CD4-positive, alpha-beta T cell treated with Interleukin-10 for 1 hour (primary cell): ENCODE measurements around the gene MAP3K3.

Experiments
- DNase-seq: peaks from one replicate; pipeline ENCODE4 v3.0.0-alpha.2; 2020

Gene MAP3K3

DNA sequence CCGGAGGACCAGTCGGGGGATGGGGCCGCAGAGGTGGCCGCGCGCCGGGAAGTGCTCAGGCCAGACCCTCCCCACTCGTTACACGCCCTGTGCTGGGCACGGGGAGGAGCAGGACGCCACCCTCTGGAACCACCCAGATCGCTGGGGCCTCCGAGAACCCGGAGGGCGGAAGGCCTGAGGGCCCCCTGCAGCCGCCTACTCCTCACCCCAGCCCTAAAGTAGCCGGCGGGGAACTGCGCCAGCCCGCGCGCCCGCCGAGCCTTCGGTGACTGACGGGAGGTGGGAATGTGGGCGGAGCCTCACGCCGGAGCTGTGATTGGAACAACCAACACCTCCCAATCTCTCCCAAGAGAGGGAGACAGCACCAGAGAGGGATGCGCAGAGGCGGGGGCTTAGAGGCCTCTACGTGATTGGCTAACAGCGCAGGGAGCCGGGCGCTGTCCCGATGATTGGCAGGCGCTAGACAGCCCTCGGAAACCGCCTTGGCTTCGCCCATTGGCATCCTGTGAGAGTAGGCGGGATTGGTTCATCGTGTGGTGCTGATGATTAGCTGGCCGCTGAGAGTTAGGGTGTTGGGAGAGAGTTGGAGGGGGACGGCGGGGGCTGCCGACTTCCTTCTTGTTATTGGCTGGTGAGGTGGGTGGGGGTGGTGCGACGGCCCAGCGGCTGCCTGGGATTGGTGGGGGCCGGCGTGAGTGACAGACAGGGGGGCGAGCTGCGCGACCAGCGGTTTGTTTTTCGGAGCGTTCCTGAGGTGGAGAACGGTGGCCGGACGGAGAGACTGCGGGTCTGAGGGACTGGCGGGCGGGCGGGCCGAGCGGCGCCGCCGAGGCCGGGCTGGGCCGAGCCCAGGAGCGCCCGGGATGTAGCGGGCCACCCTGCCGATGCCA lies at the start of gene MAP3K3:
TSS of gene MAP3K3 (plus strand) at position 734 of the 890 bp plus-strand sequence. CDS start 343 bp downstream, outside the sequence.
- peak; percentile 99 for DNase-seq

DNA sequence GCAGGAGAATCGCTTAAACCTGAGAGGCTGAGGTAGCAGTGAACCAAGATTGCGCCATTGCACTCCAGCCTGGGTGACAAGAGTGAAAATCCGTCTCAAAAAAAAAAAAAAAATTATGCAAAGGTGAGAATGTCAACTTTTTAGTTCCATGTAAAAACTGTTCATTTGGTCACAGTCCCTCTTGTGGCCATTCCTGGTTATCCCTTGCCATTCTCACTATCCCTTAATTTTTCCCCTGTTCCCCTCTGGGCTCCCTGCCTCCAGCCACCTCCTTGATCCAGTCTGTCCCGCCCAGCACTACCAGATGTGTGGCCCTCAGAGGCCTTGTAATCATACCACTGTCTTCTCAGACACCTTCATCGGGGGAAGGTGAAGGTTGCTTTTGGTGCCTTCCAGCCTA lies 48.6 kb upstream of the MAP3K3 start:
- DNase-seq, result no peak

DNA sequence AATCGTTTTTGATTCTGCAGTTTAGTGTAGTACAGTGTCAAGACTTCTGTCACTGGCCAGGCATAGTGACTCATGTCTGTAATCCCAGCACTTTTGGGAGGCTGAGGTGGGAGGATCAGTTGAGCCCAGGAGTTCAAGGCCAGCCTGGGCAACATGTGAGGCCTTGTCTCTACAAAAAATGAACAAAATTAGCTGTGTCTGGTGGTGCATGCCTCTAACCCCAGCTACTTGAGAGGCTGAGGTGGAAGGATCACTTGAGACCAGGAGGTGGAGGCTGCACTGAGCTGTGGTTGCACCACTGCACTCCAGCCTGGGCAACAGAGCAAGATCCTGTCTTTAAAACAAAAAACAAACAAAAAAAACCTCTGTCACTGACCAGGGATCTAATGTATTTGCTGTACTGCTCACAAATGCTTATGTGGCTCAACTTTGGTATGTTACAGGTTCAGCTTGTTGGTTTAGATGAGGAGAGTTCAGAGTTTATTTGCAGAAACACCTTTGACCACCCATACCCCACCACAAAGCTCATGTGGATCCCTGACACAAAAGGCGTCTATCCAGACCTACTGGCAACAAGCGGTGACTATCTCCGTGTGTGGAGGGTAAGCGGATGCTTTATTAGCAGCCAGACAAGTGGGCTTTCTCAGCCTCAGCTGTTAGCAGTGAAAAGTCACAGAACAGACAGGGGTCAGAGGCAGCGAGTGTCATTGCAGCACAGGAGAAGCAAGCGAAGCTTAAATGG lies 44.0 kb upstream of the MAP3K3 start:
- no peak for DNase-seq

DNA sequence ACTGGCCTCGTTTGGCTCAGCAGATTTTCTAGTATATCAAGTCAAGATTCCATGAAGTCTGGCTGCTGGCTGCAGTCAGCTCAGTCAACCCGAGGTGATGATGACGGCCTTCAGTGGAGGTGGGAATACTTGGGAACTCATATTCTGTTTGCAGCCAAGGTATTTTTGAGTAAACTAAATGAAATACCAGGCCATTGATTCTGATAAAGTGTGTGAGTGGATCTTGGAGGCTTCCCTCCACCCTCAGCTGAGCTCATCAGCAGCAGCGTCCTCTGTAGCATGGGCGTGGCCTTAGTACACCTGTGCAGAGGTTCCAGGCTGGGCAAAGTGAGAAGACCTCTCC lies 43.5 kb upstream of the MAP3K3 start:
- DNase-seq, result no peak

DNA sequence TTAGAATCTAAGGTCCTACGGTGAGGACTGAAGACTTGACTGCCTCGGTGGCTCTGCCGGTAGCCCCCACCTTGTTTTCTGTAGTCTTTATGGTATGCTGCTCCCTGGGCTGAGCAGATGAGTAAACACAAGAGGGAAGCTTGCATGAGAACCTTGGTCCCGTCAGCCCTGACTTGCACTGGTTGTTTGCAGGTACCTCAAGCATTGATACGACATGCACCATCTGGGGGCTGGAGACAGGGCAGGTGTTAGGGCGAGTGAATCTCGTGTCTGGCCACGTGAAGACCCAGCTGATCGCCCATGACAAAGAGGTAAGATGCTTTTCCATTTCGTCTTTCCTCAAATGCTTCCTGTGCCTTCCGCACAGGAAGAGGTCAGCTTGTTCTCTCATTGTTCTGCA lies 42.6 kb upstream of the MAP3K3 start:
- DNase-seq, result no peak

DNA sequence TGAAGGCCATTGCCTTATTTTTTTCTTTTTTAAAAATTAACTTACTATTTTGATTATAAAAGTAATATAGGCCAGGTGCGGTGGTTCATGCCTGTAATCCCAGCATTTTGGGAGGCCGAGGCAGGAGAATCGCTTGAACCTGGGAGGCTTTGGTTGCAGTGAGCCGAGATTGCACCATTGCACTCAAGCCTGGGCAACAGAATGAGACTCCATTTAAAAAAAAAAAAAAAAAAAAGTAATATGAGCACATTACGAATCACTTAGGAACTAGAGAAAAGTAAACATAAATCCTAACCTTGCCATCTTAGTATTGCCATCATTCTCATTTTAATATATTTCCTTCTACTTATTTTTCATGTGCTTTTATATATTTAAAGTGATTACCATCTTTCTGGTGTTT lies 34.4 kb upstream of the MAP3K3 start:
- DNase-seq, result no peak

DNA sequence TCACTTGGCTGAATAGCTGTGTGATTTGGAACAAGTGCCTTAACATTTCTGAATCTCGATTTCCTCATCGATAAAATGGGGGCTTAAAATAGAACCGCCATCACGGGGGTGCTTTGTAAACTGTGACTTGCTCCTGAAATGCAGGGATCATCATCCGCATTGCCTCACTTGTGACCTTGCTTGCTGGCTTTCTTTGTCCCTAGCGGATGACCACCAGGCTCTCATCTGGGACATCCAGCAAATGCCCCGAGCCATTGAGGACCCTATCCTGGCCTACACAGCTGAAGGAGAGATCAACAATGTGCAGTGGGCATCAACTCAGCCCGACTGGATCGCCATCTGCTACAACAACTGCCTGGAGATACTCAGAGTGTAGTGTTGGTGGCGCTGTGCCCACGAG lies 33.4 kb upstream of the MAP3K3 start:
- no peak for DNase-seq

DNA sequence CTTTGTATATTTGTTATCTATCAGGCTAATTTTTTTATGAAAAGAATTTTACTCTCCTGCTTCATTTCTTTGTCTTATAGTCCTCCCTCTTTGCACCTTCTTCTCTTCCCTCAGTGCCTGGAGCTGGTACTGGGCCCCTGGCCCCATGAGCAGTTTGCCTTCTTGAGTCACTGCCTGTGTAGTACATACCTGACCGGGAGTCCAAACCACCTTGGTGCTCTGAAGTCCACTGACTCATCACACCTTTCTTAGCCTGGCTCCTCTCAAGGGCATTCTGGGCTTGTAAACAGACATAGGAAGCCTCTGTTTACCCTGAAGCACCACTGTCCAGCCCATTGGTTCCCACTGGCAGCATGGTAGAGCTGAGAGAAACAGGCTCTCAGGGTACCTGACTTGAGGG lies 32.6 kb upstream of the MAP3K3 start:
- DNase-seq, result no peak

DNA sequence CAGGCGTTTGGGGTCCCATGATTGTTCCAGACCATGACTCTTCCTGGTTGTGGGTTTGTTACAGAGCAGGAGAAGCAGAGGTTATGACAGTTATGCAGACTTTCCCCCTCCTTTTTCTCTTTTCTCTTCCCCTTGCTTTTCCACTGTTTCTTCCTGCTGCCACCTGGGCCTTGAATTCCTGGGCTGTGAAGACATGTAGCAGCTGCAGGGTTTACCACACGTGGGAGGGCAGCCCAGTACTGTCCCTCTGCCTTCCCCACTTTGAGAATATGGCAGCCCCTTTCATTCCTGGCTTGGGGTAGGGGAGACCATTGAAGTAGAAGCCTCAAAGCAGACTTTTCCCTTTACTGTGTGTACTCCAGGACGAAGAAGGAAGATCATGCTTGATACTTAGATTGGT lies 29.4 kb upstream of the MAP3K3 start:
- no peak for DNase-seq

DNA sequence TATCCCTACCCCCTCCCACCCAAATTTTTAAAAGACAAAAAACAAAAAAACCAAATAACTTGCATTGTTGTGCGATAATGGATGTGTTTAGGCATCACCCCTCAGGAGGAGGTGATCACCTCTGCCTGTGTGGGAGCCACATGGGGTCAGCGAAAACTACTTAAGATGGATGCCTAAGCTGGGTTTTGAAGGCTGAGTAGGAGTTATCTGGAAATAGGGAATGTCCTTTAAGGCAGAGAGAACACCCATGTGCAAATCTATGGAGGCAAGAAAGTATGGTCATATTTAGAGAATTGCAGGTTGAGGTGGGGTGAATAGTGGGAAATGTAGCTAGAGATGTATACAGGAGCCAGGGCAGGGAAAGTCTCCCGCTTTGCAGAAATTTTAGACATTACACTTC lies 27.1 kb upstream of the MAP3K3 start:
- no peak for DNase-seq

DNA sequence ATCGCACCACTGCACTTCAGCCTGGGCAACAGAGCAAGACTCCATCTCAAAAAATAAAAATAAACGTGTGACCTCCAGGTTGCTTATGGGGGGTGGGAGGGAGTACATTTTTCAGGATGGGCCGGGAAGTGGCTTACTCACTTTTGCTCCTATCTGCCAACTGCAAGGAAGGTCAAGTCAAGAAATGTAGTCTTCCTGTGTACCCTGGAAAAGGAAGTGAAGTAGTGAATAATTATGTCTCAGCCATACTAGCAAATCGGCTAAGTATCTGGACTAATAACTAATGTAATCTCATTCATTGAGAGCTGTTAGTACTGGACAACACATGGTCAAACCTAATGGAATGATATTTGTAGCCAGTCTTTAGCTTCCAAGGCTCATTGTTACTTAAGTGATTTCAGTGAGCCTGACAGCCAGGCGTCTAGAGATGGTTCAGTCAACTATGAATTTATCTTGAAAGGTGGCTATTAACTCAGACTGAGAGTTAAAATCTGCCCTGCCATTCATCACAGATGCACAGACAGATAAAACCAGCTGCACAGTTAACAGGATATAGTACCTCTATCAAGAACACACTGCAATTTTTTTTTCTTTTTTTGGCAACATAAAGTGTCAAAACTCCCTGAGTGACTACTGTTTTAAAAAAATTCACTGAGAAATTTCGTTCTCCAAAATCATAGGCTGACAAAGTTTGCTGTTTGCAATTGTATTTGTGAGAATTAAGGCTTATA lies 25.2 kb upstream of the MAP3K3 start:
- DNase-seq, result peak; percentile 39

DNA sequence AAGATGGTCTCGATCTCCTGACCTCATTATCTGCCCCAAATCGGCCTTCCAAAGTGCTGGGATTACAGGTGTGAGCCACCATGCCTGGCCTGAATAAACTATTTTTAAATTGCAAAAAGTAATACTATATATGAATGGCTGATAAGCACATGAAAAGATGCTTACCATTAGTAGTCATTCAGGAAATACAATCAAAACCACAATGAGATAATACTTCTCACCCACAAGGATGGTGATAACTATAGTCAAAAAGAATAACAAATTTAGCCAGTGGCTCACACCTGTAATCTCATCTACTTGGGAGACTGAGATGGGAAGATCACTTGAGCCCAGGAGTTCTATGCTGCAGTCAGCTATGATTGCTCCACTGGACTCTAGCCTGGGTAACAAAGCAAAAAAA lies 23.9 kb upstream of the MAP3K3 start:
- peak; percentile 40 for DNase-seq

DNA sequence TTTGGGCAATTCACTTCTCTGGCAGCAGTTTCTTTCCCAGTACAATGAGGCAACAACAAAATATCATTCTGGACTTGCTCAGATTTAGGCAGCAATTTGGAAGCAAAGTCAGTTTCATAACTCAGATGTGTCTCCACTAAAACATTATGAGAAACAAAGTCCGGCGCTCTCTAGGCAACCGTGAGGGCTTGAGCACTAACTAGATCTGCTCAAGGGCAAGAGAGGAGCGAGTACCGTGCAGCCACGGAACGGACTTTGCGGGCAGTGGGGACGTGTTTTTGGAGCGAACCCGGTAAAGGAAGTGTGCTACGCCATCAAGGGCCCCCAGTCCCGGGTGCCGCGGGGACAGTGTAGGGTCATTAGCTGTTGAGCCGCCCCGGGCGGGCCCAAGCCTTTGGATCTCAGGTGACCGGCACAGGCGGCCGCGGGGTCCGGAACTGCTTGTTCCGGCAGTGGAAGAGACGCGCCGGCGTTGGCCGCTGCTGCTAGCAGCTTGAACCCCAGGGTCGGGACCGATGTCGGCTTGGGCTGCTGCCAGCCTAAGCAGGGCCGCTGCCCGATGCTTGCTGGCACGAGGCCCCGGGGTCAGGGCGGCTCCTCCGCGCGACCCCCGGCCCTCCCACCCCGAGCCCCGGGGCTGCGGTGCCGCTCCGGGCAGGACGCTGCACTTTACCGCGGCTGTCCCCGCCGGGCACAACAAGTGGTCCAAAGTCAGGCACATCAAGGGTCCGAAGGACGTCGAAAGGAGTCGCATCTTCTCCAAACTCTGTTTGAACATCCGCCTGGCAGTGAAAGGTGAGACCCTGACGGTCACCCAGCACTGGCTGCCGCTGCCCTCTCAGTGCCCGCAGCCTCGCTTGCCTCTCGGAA lies 21.4 kb upstream of the MAP3K3 start, which contains the start of gene TACO1:
TSS of gene TACO1 (plus strand) at position 327 of the 870 bp plus-strand sequence. CDS start at position 516, 189 bp downstream.
- peak; percentile 80 for DNase-seq

DNA sequence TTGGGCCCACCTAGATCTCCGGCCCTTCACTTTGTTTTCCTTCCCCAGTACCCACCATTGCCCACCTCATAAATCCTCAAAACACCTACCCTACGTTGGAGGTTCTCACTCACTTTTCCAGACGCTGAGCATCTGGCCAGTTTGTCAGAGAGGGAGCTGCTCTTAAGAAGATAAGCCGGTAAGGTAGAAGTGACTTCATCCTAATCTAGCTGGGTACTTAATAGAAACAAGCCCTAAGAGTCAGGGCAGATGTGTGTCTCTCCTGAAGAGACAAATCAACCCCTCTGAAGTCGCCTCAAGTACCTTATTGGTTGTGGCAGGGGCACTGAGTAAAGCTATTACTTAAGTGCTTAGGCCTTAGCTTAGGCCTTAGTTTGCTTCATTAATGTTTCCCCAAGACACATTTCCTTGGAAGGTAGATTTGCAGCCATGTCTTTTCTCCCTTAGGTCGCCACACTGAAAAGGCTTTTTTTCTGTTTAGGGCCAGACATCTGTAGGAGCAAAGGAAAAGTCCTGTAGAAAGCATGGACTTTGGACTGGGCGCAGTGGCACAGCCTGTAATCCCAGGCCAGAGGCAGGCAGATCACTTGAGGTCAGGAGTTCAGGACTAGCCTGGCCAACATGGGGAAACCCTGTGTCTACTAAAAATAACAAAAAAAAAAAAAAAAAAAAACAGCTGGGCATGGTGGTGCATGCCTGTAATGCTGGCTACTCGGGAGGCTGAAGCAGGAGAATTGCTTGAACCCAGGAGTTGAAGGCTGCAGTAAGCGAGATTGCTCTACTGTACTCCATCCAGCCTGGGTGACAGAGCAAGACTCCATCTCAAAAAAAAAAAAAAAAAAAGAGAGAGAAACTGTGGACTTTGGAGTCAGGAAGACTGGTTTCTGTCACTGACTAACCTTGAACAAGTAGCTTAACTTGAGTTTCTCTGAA lies 20.5 kb upstream of the MAP3K3 start:
- no peak for DNase-seq

DNA sequence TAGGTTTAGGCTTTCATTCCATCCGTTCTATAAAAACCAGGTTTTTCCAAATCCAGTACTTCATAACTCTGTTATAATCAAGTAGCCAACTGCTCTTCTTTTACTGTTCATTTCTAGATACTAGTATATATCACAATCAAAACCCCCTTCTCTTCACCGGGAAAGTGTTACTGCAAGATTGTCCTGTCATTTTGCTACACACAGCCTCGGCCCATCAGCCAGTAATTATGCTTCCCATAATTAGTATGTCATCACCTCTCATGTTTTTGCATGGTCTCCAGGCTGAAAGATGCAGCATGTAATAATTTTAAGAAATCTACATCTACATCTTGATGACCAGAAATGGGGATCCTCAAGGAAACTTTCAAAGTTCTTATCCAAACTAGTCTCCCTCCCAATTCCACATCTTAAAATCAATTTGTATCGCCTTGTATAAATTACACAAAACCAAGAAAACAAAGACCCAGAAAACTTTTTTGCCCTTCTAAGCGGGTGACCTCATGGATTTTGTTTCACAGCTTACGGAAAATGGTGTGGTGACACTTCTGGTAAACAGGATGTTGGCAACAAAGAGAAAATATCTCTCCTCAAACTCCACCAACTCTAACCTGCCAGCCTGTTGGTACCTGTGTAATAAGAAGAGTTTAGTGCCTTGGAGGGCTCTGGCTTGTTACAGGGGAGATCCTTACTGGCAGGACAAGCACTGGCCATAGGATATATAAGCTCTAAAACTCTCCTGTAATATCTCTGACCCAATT lies 12.2 kb upstream of the MAP3K3 start:
- DNase-seq, result peak; percentile 73

DNA sequence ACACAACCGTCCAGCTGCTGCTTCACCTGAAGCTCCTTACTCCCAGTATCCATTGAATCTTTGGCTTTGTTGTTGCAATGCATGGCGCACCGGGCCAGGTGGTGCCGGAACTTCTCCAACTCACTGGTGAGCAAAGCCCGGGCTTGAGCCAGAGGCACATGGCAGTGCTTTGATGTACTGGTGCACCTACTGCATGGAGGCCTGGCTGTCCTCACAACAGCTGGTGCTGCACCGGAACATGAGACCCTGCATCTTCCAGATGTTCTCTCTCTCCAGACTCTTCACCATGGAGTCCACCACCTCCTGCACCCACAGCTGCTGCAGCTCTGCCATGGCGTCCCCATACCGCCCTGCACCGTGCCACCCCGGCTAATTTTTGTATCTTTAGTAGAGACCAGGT lies 11.4 kb upstream of the MAP3K3 start:
- DNase-seq, result no peak

DNA sequence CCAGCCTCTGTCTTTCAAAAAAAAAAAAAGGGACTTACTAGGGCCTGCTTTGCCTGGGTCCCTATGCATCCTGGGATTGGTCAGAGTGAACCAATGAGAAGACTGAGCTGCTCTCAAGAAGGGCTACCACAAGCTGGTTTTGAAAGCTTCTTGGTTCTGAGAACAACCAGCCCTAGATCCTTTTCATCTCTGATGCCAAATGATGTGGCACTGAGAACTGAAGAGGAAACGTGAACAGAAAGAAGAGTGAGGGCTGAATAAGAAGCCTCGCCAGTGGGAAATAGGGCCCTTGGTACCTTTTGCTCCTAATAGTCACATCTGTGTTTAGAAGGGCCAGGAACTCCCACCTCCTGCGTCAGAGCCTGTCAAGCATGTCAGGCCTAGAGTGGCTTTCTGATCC lies 10.9 kb upstream of the MAP3K3 start:
- peak; percentile 57 for DNase-seq

DNA sequence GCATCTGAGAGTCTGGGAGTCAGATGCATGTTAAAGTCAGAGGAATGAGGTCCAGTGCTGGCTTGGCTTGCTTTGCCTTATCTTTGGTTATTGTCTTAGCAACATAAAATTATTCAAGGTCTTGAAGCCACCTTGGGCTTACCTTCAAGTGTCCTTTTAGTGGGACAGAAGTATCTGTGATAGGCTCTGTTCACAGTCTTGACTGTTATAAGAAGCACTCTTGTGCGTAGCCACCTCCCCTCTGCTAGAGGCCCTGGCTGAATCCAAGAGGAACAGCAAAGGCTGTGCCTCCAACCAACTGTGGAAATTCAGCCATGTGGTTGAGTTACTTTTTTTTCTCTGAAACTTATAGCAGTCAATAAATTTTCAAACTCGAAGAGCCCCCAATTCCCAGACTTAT lies 8.6 kb upstream of the MAP3K3 start:
- DNase-seq, result no peak

DNA sequence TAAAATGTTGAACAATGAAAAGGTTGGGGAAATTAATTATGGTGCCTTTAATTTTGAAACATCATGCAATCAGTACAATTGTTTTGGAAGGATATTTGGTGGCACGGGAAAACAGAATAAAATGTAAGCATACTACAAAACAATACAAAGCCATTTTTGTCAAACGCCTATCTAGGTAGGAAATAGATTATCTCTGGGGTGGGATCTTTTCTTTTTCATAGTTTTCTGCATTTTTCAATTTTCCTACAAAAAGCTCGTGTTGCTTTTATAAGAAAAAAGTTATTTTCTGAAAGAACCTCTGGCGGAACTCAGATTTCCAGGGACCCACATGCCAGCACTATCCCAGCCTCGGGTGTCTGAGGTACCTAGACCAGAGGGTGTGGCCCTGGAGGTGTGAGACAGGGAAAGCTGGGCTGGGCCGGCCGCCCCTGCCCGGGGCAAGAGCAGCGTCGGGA lies 961 bp upstream of the MAP3K3 start:
- no peak for DNase-seq
